ENCODE results near the gene COQ8B.

Gene COQ8B

GRCh38 chr19:40717325-40717879, 716 bp upstream of the COQ8B start:
- no peak for DNase-seq

GRCh38 chr19:40716031-40716481, 630 bp downstream of the COQ8B start:
- DNase-seq = no peak

GRCh38 chr19:40714441-40715299, 2.0 kb downstream of the COQ8B start:
- peak; percentile 94 for DNase-seq

- peak; percentile 52 for DNase-seq
Measured at GRCh38 chr19:40713939-40714338, 2.7 kb downstream of the COQ8B start.

GRCh38 chr19:40709817-40710216, 6.9 kb downstream of the COQ8B start:
- no peak for DNase-seq

GRCh38 chr19:40707615-40708014, 9.1 kb downstream of the COQ8B start:
- no peak for DNase-seq

- no peak for DNase-seq
Measured at GRCh38 chr19:40705950-40706619, 10.6 kb downstream of the COQ8B start.

- DNase-seq = no peak
Measured at GRCh38 chr19:40705362-40705651, 11.4 kb downstream of the COQ8B start.

GRCh38 chr19:40704491-40705361, 12.0 kb downstream of the COQ8B start:
- no peak for DNase-seq

GRCh38 chr19:40703029-40703755, 13.5 kb downstream of the COQ8B start:
- DNase-seq = no peak

GRCh38 chr19:40702337-40703012, 14.2 kb downstream of the COQ8B start:
- DNase-seq = no peak

GRCh38 chr19:40701758-40702157, 14.9 kb downstream of the COQ8B start:
- DNase-seq = no peak

GRCh38 chr19:40700083-40700482, 16.6 kb downstream of the COQ8B start:
- DNase-seq = no peak

GRCh38 chr19:40697007-40697406, 19.7 kb downstream of the COQ8B start:
- DNase-seq = no peak

GRCh38 chr19:40695881-40696280, 20.8 kb downstream of the COQ8B start:
- DNase-seq = no peak

GRCh38 chr19:40693896-40694295, 22.8 kb downstream of the COQ8B start:
- no peak for DNase-seq

GRCh38 chr19:40693150-40693788, 23.4 kb downstream of the COQ8B start:
- DNase-seq = no peak

GRCh38 chr19:40692212-40692551, 24.5 kb downstream of the COQ8B start:
- no peak for DNase-seq

GRCh38 chr19:40691421-40692211, 25.1 kb downstream of the COQ8B start:
- peak; percentile 59 for DNase-seq

GRCh38 chr19:40690693-40691420, 25.8 kb downstream of the COQ8B start:
- peak; percentile 94 for DNase-seq

Measured in activated CD8-positive, alpha-beta memory T cell treated with anti-CD3 and anti-CD28 coated beads, Interleukin-2, amount 50 U/mL, for 48 hours (primary cell).